ENCODE results near the gene AP3M1.

The AP3M1 gene

DNA sequence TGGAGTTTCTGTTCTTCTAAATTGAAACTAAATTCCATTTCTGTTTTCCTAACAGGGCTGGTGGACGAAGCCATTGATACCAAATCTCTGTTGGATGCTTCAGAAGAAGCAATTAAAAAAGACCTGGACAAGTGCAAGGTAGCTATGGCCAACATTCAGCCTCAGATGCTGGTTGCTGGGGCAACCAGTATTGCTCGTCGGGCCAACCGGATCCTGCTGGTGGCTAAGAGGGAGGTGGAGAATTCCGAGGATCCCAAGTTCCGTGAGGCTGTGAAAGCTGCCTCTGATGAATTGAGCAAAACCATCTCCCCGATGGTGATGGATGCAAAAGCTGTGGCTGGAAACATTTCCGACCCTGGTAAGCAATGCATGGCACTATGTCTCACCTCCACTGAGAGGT, 45.6 kb downstream of the AP3M1 start:
- no peaks in the 10 kb centered on the region; the same call in 1 of the 2 replicates for H3K9me3 ChIP-seq
- H3K4me1 ChIP-seq: no peaks in the 10 kb centered on the region
- H3K27me3 ChIP-seq: no peaks in the 10 kb centered on the region
- H3K36me3 ChIP-seq: peaks cover 42% of the 10 kb centered on the region
- TF ChIP-seq, protein P1, sequence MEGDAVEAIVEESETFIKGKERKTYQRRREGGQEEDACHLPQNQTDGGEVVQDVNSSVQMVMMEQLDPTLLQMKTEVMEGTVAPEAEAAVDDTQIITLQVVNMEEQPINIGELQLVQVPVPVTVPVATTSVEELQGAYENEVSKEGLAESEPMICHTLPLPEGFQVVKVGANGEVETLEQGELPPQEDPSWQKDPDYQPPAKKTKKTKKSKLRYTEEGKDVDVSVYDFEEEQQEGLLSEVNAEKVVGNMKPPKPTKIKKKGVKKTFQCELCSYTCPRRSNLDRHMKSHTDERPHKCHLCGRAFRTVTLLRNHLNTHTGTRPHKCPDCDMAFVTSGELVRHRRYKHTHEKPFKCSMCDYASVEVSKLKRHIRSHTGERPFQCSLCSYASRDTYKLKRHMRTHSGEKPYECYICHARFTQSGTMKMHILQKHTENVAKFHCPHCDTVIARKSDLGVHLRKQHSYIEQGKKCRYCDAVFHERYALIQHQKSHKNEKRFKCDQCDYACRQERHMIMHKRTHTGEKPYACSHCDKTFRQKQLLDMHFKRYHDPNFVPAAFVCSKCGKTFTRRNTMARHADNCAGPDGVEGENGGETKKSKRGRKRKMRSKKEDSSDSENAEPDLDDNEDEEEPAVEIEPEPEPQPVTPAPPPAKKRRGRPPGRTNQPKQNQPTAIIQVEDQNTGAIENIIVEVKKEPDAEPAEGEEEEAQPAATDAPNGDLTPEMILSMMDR (IDR thresholded peaks at IDR 0.05; ENCODE audit: low read depth, low read length): no peak
- no peak for DNase-seq
- no peak overlapping the region for H3K4me3 ChIP-seq (ENCODE audit: low read depth, low read length)

DNA sequence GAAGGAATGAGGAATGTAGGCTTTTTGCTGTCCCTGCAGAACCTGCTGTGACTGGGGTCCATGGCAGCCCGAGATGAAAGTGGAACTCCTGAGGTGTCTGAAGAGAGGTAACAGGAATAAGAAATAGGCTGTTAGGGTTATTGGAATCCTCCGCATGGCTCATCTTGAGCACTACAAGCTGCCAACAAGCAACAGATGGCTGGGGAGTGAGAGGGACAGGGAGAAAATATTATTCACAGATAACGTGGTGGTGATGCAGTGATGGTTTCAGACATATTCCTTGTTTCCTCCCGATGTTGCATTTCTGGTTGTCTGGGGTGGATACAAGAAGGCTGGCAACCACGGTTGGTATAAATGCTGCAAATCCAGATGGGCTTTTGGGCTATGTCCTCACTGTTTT, 46.1 kb downstream of the AP3M1 start:
- Histone ChIP-seq H3K4me3 (ENCODE audit: low read depth, low read length) (no peak overlapping the region), H3K4me1 (no peaks in the 10 kb centered on the region), H3K9me3 (no peaks in the 10 kb centered on the region; the same call in 1 of the 2 replicates), H3K36me3 (peaks cover 37% of the 10 kb centered on the region), H3K27me3 (no peaks in the 10 kb centered on the region)
- TF ChIP-seq, protein P1 (IDR thresholded peaks at IDR 0.05; ENCODE audit: low read depth, low read length): no peak
- no peak for DNase-seq

DNA sequence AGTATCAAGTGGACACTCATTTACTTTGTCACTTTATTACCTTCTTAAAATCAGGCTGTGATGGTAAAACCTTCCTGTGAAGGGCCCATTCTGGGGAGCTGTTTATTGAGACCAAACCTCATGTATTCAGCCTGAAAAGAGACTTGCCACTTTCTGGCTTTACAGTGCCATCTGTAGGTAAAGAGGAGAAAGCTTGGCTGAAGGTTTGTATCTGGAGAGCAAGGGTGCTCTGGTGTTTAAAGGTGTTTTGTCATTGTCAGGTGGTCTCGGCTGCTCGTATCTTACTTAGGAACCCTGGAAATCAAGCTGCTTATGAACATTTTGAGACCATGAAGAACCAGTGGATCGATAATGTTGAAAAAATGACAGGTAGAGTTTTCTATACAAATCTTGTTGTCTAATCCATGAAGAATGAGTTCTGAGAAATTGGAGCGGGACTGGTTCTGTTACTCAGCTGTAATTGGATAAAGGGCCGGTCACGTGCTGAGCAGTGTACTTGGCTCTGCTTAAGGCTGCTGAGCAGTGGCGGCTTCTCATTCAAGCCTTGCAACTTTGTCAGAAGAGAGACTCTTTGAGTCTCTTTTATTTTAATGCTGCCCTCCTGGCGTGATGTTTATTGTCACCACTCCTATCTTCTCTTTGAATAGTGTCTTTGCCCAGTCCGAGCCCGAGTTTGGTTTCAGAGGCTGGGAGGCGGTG, 46.9 kb downstream of the AP3M1 start:
- TF ChIP-seq, protein P1 (IDR thresholded peaks at IDR 0.05; ENCODE audit: low read depth, low read length): peak; percentile 67

DNA sequence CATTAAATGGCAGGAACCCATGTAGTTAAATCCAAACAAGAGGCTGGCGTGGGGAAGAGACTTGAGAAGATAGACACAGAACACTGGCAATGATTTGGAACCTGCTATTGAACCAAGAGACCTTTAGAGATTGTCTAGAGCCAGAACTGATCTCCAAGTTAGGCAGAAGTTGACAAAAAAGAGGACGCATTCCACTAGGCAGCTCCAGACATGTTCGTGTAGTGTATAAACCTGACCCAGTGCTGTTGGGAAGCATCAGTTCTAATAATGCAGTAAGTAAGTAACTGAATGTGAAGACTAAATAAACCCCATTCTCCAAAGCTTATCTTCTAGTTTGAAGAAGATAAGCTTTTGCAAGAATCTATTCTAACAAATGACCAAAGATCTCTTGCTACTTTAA, 50.8 kb downstream of the AP3M1 start:
- H3K27me3 ChIP-seq: no peaks in the 10 kb centered on the region
- no peaks in the 10 kb centered on the region for H3K9me3 ChIP-seq
- no peaks in the 10 kb centered on the region for H3K4me1 ChIP-seq
- TF ChIP-seq, protein P1 (IDR thresholded peaks at IDR 0.05; ENCODE audit: low read depth, low read length): no peak
- H3K4me3 ChIP-seq (ENCODE audit: low read depth, low read length): no peak overlapping the region
- H3K36me3 ChIP-seq: peaks cover 23% of the 10 kb centered on the region
- no peak for DNase-seq

More for the DNA sequence above, 46.9 kb downstream of the AP3M1 start:
- DNase-seq: no peak
- no peak overlapping the region for H3K4me3 ChIP-seq (ENCODE audit: low read depth, low read length)
- peaks cover 33% of the 10 kb centered on the region for H3K36me3 ChIP-seq
- no peaks in the 10 kb centered on the region for H3K4me1 ChIP-seq
- no peaks in the 10 kb centered on the region for H3K27me3 ChIP-seq
- H3K9me3 ChIP-seq: no peaks in the 10 kb centered on the region; the same call in 1 of the 2 replicates

DNA sequence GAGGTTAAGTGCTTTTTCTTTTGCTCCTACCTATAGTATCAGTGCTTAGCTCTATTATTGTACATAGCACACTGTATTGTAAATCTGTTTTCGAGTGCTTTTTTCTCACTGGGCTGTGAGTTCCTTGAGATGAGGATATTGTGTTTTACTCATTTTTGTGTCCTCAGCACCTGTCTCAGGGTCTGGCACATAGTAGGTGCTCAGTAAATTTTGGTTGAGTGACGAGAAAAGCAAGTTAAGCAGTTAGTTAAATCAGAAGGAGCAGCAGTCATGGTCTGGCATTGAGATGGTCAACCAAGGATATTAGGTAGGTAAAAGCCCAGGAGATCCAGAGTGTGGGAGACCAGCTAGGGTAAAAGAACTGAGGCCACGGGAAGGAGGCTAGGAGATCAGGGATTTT, 51.2 kb downstream of the AP3M1 start:
- no peak overlapping the region for H3K4me3 ChIP-seq (ENCODE audit: low read depth, low read length)
- TF ChIP-seq, protein P1 (IDR thresholded peaks at IDR 0.05; ENCODE audit: low read depth, low read length): no peak
- DNase-seq: no peak
- no peaks in the 10 kb centered on the region for H3K4me1 ChIP-seq
- H3K27me3 ChIP-seq: no peaks in the 10 kb centered on the region
- H3K36me3 ChIP-seq: peaks cover 24% of the 10 kb centered on the region
- no peaks in the 10 kb centered on the region for H3K9me3 ChIP-seq

DNA sequence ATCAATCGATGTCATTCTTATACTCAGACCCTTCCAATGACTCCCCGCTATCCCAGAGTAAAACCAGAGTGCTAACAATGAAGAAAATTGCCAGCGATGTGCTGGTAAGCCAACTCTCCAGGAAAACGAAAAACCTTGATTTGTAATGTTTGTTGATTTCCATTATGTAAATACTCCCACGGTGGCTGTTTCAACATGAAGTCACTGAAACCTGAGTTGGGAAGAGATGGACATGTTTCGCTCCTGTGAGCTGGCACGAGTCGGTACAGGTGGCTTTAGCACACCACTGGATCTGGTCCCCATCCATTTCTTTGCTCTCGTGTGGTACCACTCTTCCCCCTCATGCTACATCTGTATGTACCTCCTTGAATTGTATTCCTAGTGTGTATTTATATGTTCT, 52.9 kb downstream of the AP3M1 start:
- no peaks in the 10 kb centered on the region for H3K9me3 ChIP-seq
- H3K36me3 ChIP-seq: peaks cover 28% of the 10 kb centered on the region
- no peaks in the 10 kb centered on the region for H3K4me1 ChIP-seq
- TF ChIP-seq, protein P1 (IDR thresholded peaks at IDR 0.05; ENCODE audit: low read depth, low read length): no peak
- no peak for DNase-seq
- H3K27me3 ChIP-seq: no peaks in the 10 kb centered on the region
- H3K4me3 ChIP-seq (ENCODE audit: low read depth, low read length): no peak overlapping the region
